A673 (cell line): ENCODE data around the gene ATP9A. TPM values are rescaled to one million over a fixed set of nuclear protein-coding genes. Genes with fewer than 3 reads are reported as not detected.

Experiments
- BruUV-seq: library from RNA; stranded (reverse); fragments of 400-500 nt; replicated peaks from 2 replicates; lab custom pipeline; 2021; lab: Mats Ljungman, UMichigan
- CTCF ChIA-PET: fragments of 300-600 bp; sonication (Branson Sonifier 250); formaldehyde crosslinking; loops from one replicate; lab custom pipeline; 2022; ENCODE audit warnings: antibody characterized with exemption; lab: Charles Lee
- POLR2A ChIA-PET: fragments of 300-600 bp; sonication (Branson Sonifier 250); formaldehyde crosslinking; loops from one replicate; lab custom pipeline; 2022; ENCODE audit warnings: antibody characterized with exemption; ENCODE audit not compliant: low non-redundant PET; lab: Charles Lee
- DNase-seq: peaks from one replicate; pipeline ENCODE4 v3.0.0-alpha.2; 2015; ENCODE audit warnings: low spot score
- H3K27ac ChIP-seq: fragments of 200-600 bp; sonication (generic); 2 replicates; pipeline ENCODE4 v1.5.1; 2016; ENCODE audit warnings: mixed run types, low read depth, mild to moderate bottlenecking, mixed read lengths, antibody characterized with exemption, low read length; ENCODE audit not compliant: poor library complexity, severe bottlenecking
- H3K27me3 ChIP-seq: fragments of 200-600 bp; sonication (generic); replicated peaks from 2 replicates; pipeline ENCODE4 v1.6.1; 2017; ENCODE audit warnings: mixed run types, low read depth, mild to moderate bottlenecking, mixed read lengths, antibody characterized with exemption, low read length; ENCODE audit not compliant: insufficient read depth, poor library complexity
- H3K36me3 ChIP-seq: fragments of 200-600 bp; sonication (generic); 2 replicates; pipeline ENCODE4 v1.6.1; 2016; ENCODE audit warnings: mixed run types, mild to moderate bottlenecking, mixed read lengths, antibody characterized with exemption, low read length; ENCODE audit not compliant: insufficient read depth, poor library complexity, severe bottlenecking
- H3K4me1 ChIP-seq: fragments of 200-600 bp; sonication (generic); 2 replicates; pipeline ENCODE4 v1.6.1; 2017; ENCODE audit warnings: mixed run types, mild to moderate bottlenecking, mixed read lengths, antibody characterized with exemption, low read length; ENCODE audit not compliant: insufficient read depth, poor library complexity, severe bottlenecking
- H3K4me3 ChIP-seq: fragments of 200-600 bp; sonication (generic); 2 replicates; pipeline ENCODE4 v1.5.1; 2016; ENCODE audit warnings: low read depth, mixed run types, mild to moderate bottlenecking, mixed read lengths, low read length; ENCODE audit not compliant: poor library complexity, severe bottlenecking
- H3K9me3 ChIP-seq: fragments of 200-600 bp; sonication (generic); 2 replicates; pipeline ENCODE4 v1.6.1; 2016; ENCODE audit warnings: mixed run types, low read depth, mild to moderate bottlenecking, mixed read lengths, antibody characterized with exemption, low read length; ENCODE audit not compliant: poor library complexity, severe bottlenecking
- CTCF ChIP-seq: fragments of 300-800, 200-600 bp; sonication (generic); conservative IDR thresholded peaks from 2 replicates; pipeline ENCODE4 v1.5.1; 2017; ENCODE audit warnings: low read depth, mild to moderate bottlenecking, antibody characterized with exemption, low read length, moderate library complexity, mixed read lengths
- EZH2 ChIP-seq: fragments of 200-600 bp; sonication (generic); IDR thresholded peaks from 2 replicates; pipeline ENCODE4 v1.6.1; 2017; ENCODE audit warnings: borderline replicate concordance, low read depth, mild to moderate bottlenecking, mixed read lengths, antibody characterized with exemption, low read length; ENCODE audit not compliant: poor library complexity, severe bottlenecking
- intact Hi-C: fragments of 100-400 bp; cut with micrococcal nuclease; formaldehyde crosslinking; loops from one replicate; pipeline ENCODE4 v1.10.0; 2022; ENCODE audit not compliant: unreplicated experiment
- total RNA-seq: library from RNA; stranded (reverse); gene quantifications from 2 replicates; pipeline ENCODE4 v1.2.3, GENCODE V29; 2021

The ATP9A gene
- total RNA-seq, 1 experiment from 2014 or later = 31.2 TPM

GRCh38 chr20:51627586-51627985 lies 140.6 kb downstream of the ATP9A start:
- intact Hi-C loops = no loop called here
- ChIA-PET CTCF (no interaction called here), POLR2A (no interaction called here)
- Histone ChIP-seq H3K27ac (no peak overlapping the region), H3K36me3 (no peaks in the 10 kb centered on the region), H3K27me3 (no peaks in the 10 kb centered on the region), H3K9me3 (no peaks in the 10 kb centered on the region), H3K4me1 (peaks cover 30% of the 10 kb centered on the region), H3K4me3 (no peak overlapping the region)
- no peak for DNase-seq
- no TSS peak for BruUV-seq
- TF ChIP-seq CTCF (no peak), EZH2 (no peak)

- Histone ChIP-seq H3K9me3 (no peaks in the 10 kb centered on the region), H3K4me3 (no peak overlapping the region), H3K36me3 (no peaks in the 10 kb centered on the region), H3K27me3 (no peaks in the 10 kb centered on the region), H3K4me1 (peaks cover 12% of the 10 kb centered on the region), H3K27ac (no peak overlapping the region)
- BruUV-seq = no TSS peak
- ChIA-PET POLR2A (no interaction called here), CTCF (no interaction called here)
- no peak for TF ChIP-seq CTCF
- no peak for TF ChIP-seq EZH2
- intact Hi-C loops = loop anchor here (2.0 kb wide), 1 partner anchor 252 kb away; no protein-coding TSS in a partner anchor
- no peak for DNase-seq
These were observed 143.1 kb downstream of the ATP9A start for GRCh38 chr20:51625105-51625504.

GRCh38 chr20:51624157-51624731 lies 143.9 kb downstream of the ATP9A start:
- no peaks in the 10 kb centered on the region for H3K27me3 ChIP-seq
- no peaks in the 10 kb centered on the region for H3K36me3 ChIP-seq
- intact Hi-C loops = loop anchor here (2.0 to 5.0 kb wide), 2 partner anchors 251 to 637 kb away; no protein-coding TSS in a partner anchor
- TF ChIP-seq EZH2 = no peak
- TF ChIP-seq CTCF = peak; percentile 81
- no peak overlapping the region for H3K27ac ChIP-seq
- BruUV-seq = no TSS peak
- ChIA-PET CTCF (interaction anchor here (0.5 to 1.8 kb wide), 5 partner anchors 211 to 637 kb away, joined by 3 to 18 read pairs (median 6); no protein-coding TSS in a partner anchor), POLR2A (no interaction called here)
- H3K4me3 ChIP-seq = no peak overlapping the region
- peak; percentile 77 for DNase-seq
- H3K4me1 ChIP-seq = peaks cover 3% of the 10 kb centered on the region
- no peaks in the 10 kb centered on the region for H3K9me3 ChIP-seq
